ENCODE data around the gene SERINC2. TPM values are rescaled to one million over a fixed set of nuclear protein-coding genes. Genes with fewer than 3 reads are reported as not detected.
"Not testable (repeated sequence)": the region's sequence is repeated elsewhere in the genome, so short reads cannot be mapped to it uniquely, and the experiment has no call there.

Gene SERINC2
- total RNA-seq, 1 experiment from 2014 or later: 16.6 TPM

- Histone ChIP-seq H3K27ac (no peak overlapping the region), H3K27me3 (replicated peaks) (no peaks in the 10 kb centered on the region), H3K4me3 (no peak overlapping the region), H3K9me3 (replicated peaks) (no peaks in the 10 kb centered on the region), H3K4me1 (replicated peaks) (peaks cover 10% of the 10 kb centered on the region), H3K36me3 (no peaks in the 10 kb centered on the region)
- peak; percentile 44 to 67 for DNase-seq (ENCODE audit: low read depth in 1 of 2, low spot score in 2 of 2)
Observed at GRCh38 chr1:31376375-31377134, 36.5 kb upstream of the SERINC2 start.

- Histone ChIP-seq H3K27me3 (replicated peaks) (no peaks in the 10 kb centered on the region), H3K27ac (no peak overlapping the region), H3K9me3 (replicated peaks) (no peaks in the 10 kb centered on the region), H3K36me3 (no peaks in the 10 kb centered on the region), H3K4me1 (replicated peaks) (peaks cover 10% of the 10 kb centered on the region), H3K4me3 (no peak overlapping the region)
- no peak for DNase-seq (ENCODE audit: low read depth in 1 of 2, low spot score in 2 of 2)
Observed at GRCh38 chr1:31377364-31377863, 35.6 kb upstream of the SERINC2 start.

GRCh38 chr1:31378001-31378400 is 35.0 kb upstream of the SERINC2 start:
- Histone ChIP-seq H3K36me3 (no peaks in the 10 kb centered on the region), H3K9me3 (replicated peaks) (no peaks in the 10 kb centered on the region), H3K27me3 (replicated peaks) (no peaks in the 10 kb centered on the region), H3K4me3 (no peak overlapping the region), H3K27ac (no peak overlapping the region), H3K4me1 (replicated peaks) (peaks cover 5% of the 10 kb centered on the region)
- DNase-seq (ENCODE audit: low read depth in 1 of 2, low spot score in 2 of 2): no peak

GRCh38 chr1:31380181-31380580 is 32.8 kb upstream of the SERINC2 start:
- no peaks in the 10 kb centered on the region for H3K9me3 ChIP-seq (replicated peaks)
- no peak overlapping the region for H3K27ac ChIP-seq
- no peaks in the 10 kb centered on the region for H3K27me3 ChIP-seq (replicated peaks)
- no peaks in the 10 kb centered on the region for H3K36me3 ChIP-seq
- no peaks in the 10 kb centered on the region; the same call in 1 of the 2 replicates for H3K4me1 ChIP-seq (replicated peaks)
- DNase-seq (ENCODE audit: low read depth in 1 of 2, low spot score in 2 of 2): no peak
- no peak overlapping the region for H3K4me3 ChIP-seq

- Histone ChIP-seq H3K4me1 (replicated peaks) (no peaks in the 10 kb centered on the region), H3K9me3 (replicated peaks) (no peaks in the 10 kb centered on the region), H3K4me3 (no peak overlapping the region), H3K27ac (no peak overlapping the region), H3K27me3 (replicated peaks) (no peaks in the 10 kb centered on the region), H3K36me3 (no peaks in the 10 kb centered on the region)
- no peak for DNase-seq (ENCODE audit: low read depth in 1 of 2, low spot score in 2 of 2)
Observed at GRCh38 chr1:31381394-31382294, 31.4 kb upstream of the SERINC2 start.

- Histone ChIP-seq H3K4me1 (replicated peaks) (no peaks in the 10 kb centered on the region), H3K27me3 (replicated peaks) (no peaks in the 10 kb centered on the region), H3K4me3 (no peak overlapping the region), H3K36me3 (no peaks in the 10 kb centered on the region), H3K9me3 (replicated peaks) (no peaks in the 10 kb centered on the region), H3K27ac (no peak overlapping the region)
- no peak for DNase-seq (ENCODE audit: low read depth in 1 of 2, low spot score in 2 of 2)
Observed at GRCh38 chr1:31382379-31382989, 30.5 kb upstream of the SERINC2 start.

- no peaks in the 10 kb centered on the region for H3K9me3 ChIP-seq (replicated peaks)
- no peak for DNase-seq (ENCODE audit: low read depth in 1 of 2, low spot score in 2 of 2)
- no peaks in the 10 kb centered on the region for H3K4me1 ChIP-seq (replicated peaks)
- H3K27me3 ChIP-seq (replicated peaks): no peaks in the 10 kb centered on the region
- H3K27ac ChIP-seq: no peak overlapping the region
- H3K4me3 ChIP-seq: no peak overlapping the region
- no peaks in the 10 kb centered on the region for H3K36me3 ChIP-seq
Observed at GRCh38 chr1:31383967-31384366, 29.0 kb upstream of the SERINC2 start.

GRCh38 chr1:31386576-31387243 is 26.3 kb upstream of the SERINC2 start:
- not testable (repeated sequence) for H3K4me3 ChIP-seq; H3K4me1 ChIP-seq (replicated peaks); H3K27ac ChIP-seq; H3K36me3 ChIP-seq; H3K27me3 ChIP-seq (replicated peaks); H3K9me3 ChIP-seq (replicated peaks); DNase-seq (ENCODE audit: low read depth in 1 of 2, low spot score in 2 of 2)

- Histone ChIP-seq H3K4me1 (replicated peaks) (no peaks in the 10 kb centered on the region), H3K27me3 (replicated peaks) (no peaks in the 10 kb centered on the region), H3K9me3 (replicated peaks) (no peaks in the 10 kb centered on the region), H3K4me3 (no peak overlapping the region), H3K36me3 (no peaks in the 10 kb centered on the region), H3K27ac (no peak overlapping the region)
- no peak for DNase-seq (ENCODE audit: low read depth in 1 of 2, low spot score in 2 of 2)
Observed at GRCh38 chr1:31387612-31388011, 25.4 kb upstream of the SERINC2 start.

GRCh38 chr1:31389616-31390015 is 23.4 kb upstream of the SERINC2 start:
- Histone ChIP-seq H3K27me3 (replicated peaks) (no peaks in the 10 kb centered on the region), H3K4me3 (no peak overlapping the region), H3K36me3 (no peaks in the 10 kb centered on the region), H3K9me3 (replicated peaks) (no peaks in the 10 kb centered on the region), H3K4me1 (replicated peaks) (peaks cover 4% of the 10 kb centered on the region), H3K27ac (no peak overlapping the region)
- no peak for DNase-seq (ENCODE audit: low read depth in 1 of 2, low spot score in 2 of 2)

- Histone ChIP-seq H3K4me1 (replicated peaks) (peaks cover 8% of the 10 kb centered on the region), H3K27me3 (replicated peaks) (no peaks in the 10 kb centered on the region), H3K9me3 (replicated peaks) (no peaks in the 10 kb centered on the region), H3K36me3 (no peaks in the 10 kb centered on the region), H3K27ac (no peak overlapping the region), H3K4me3 (no peak overlapping the region)
- no peak for DNase-seq (ENCODE audit: low read depth in 1 of 2, low spot score in 2 of 2)
Observed at GRCh38 chr1:31390071-31390470, 22.9 kb upstream of the SERINC2 start.

GRCh38 chr1:31393463-31393862 is 19.6 kb upstream of the SERINC2 start:
- no peak overlapping the region for H3K27ac ChIP-seq
- no peak for DNase-seq (ENCODE audit: low read depth in 1 of 2, low spot score in 2 of 2)
- no peaks in the 10 kb centered on the region for H3K27me3 ChIP-seq (replicated peaks)
- no peaks in the 10 kb centered on the region for H3K36me3 ChIP-seq
- no peak overlapping the region for H3K4me3 ChIP-seq
- H3K4me1 ChIP-seq (replicated peaks): peaks cover 32% of the 10 kb centered on the region
- H3K9me3 ChIP-seq (replicated peaks): no peaks in the 10 kb centered on the region

- Histone ChIP-seq H3K4me1 (replicated peaks) (peaks cover 32% of the 10 kb centered on the region), H3K27me3 (replicated peaks) (no peaks in the 10 kb centered on the region), H3K27ac (no peak overlapping the region), H3K4me3 (no peak overlapping the region), H3K9me3 (replicated peaks) (no peaks in the 10 kb centered on the region), H3K36me3 (no peaks in the 10 kb centered on the region)
- DNase-seq (ENCODE audit: low read depth in 1 of 2, low spot score in 2 of 2): peak; percentile 79 to 86
Observed at GRCh38 chr1:31394584-31395193, 18.3 kb upstream of the SERINC2 start.

All from SJSA1 (cell line).